GM21360 (cell line): ENCODE data around the gene DOLPP1.

ENCODE experiments used
- ATAC-seq: cut with Tn5 transposase; IDR thresholded peaks from one replicate; pipeline ENCODE4 v1.9.1; 2021; ENCODE audit warnings: mild to moderate bottlenecking, moderate library complexity; ENCODE audit not compliant: unreplicated experiment

Gene DOLPP1

DNA sequence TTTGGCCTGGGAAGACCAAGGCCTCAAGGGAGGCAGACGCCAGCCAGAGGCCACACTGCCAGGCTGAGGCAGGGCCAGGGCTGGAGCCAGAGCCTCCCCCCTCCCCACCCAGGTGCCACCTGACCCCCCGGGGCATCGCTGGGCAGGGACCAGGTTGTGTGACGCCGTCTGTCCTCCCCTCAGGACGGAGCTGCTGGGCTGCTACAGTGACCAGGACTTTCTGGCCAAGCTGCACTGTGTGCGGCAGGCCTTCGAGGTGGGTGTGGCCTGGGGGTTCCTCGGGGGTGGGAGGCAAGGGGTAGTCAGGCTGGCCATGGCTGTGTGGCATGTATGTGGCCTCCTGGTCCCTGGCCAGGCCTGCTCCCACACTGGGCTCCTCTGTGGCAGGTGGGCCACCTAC is 17.9 kb upstream of the DOLPP1 start:
- ATAC-seq = no peak

- ATAC-seq = no peak
These were observed 16.4 kb upstream of the DOLPP1 start for GRCh38 chr9:129064499-129064908.

GRCh38 chr9:129068110-129068509 is 12.8 kb upstream of the DOLPP1 start:
- ATAC-seq = no peak

DNA sequence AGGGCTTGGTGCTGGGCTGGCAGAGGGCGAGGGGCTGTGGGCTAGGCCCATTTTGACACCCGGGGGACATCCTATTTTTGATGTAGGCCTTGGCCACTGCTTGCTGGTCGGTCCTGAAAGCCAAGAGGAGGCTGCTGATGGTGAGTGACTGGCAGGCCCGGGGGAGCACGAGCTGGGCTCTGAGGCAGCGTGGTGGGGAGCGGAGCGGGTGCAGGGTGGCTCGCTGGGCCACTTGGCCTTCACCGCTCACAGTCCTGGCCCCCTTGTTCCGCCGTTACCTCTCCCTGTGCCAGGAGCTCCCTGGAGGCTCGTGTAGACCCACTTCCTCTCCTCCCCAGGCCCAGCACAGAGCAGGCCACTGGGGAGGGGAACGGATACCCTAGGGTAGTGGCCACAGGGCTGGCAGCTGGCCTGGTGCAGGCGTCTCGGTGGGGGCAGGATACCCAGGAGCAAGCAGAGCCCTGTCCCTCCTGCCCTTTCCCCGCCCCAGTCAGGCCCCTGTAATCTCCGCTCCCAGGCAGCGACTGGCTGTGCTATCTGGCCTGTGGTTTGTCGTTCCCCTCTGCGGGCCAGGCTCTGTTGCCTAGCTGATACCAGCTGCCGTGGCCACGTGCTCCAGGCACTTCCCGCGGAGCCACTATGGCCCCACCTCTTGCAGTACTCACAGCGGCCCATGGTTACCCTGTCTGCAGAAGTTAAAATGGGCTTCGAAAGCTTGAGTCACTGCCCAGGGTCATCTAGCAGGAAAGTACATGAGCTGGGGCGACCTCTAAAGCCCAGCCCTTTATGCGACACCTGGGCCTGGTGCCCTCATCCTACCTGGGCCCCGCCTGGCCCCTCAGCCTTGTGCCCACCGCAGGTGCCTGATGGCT is 11.7 kb upstream of the DOLPP1 start:
- no peak for ATAC-seq

- no peak for ATAC-seq
These were observed 10.9 kb upstream of the DOLPP1 start for GRCh38 chr9:129069862-129070641.

- no peak for ATAC-seq
These were observed 10.0 kb upstream of the DOLPP1 start for GRCh38 chr9:129070696-129071525.

DNA sequence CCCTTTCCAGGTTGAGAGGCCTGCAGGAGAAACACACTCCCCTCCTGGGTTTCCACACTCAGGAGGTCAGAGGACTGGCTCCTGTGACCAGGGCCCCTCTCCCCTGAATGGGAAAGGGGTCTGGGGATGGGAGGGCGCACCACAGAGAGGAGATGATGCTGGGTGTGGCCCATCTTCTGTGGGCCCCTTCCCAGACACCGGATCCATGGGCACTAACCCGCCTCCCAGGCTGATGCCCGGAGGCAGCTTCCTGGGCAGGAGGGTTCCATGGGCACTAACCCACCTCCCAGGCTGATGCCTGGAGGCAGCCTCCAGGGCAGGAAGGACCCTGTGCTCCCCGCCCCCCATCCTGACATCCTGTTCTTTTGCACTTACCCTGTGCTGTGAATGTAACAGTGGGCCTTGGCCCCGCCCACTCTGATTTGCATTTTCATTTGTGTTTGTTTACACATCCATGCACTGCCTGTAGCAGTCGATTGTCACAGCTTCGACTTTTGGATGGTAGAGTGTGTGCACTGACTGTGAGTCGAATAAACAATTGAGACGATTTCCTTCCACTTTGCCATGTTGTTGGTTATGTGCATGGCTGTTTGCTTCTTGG is 9.3 kb upstream of the DOLPP1 start:
- ATAC-seq = no peak

DNA sequence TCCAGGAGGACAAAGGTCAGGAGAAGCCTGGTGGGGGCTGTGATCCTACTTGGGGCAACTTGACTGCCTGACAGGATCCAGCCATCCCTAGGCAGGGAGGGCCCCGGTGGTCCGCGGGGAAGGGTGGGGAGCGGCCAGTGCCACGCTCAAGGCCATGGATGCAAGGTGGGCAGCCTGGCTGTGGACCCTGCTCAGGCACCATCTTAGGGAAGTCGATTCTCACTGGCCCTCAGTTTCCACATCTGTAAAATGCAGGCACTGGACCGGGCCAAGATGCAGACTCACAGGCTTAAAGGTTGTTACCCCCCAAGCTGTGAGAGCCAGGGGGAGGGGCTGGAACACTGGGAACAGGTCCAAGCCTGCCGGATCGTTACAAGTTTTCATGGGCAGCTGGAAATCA is 8.7 kb upstream of the DOLPP1 start:
- no peak for ATAC-seq

- no peak for ATAC-seq
These were observed 7.5 kb upstream of the DOLPP1 start for GRCh38 chr9:129073404-129073803.

GRCh38 chr9:129074106-129074505 is 6.8 kb upstream of the DOLPP1 start:
- ATAC-seq = no peak

DNA sequence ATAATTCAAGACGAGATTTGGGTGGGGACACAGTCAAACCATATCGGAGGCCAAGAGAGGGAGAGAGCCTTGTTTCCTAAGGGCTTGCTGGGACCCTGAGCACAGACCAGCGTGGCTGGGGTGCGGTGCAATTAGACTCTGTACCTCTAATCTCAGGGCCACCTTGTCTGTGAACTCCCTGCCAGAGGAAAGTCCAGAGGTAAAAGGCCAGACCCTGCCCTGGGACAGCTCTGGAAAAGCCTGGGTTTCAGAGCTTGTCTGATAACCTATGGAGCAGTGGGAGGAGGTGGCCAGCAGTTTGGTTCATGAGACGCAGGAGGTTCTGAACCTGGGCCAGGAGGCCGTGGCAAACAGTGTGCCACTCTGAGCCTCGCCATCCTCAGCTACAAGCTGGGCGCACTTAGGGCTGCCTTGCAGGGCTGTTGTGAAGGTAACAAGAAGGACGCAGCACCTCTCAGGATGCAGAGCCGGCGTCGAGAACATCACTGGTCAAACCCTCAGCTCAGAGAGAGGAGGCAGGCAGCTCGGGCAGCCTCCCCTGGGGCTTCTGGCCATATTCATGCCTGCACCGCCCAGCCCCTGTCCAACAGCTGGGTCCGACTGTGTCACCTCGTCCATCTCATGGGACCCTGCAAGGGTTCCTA is 4.8 kb upstream of the DOLPP1 start:
- ATAC-seq = no peak

- ATAC-seq = no peak
These were observed 4.3 kb upstream of the DOLPP1 start for GRCh38 chr9:129076640-129077037.

GRCh38 chr9:129077236-129077635 is 3.7 kb upstream of the DOLPP1 start:
- no peak for ATAC-seq

- no peak for ATAC-seq
These were observed 2.0 kb upstream of the DOLPP1 start for GRCh38 chr9:129078691-129079503.

GRCh38 chr9:129079829-129080228 is 1.1 kb upstream of the DOLPP1 start:
- ATAC-seq = no peak

DNA sequence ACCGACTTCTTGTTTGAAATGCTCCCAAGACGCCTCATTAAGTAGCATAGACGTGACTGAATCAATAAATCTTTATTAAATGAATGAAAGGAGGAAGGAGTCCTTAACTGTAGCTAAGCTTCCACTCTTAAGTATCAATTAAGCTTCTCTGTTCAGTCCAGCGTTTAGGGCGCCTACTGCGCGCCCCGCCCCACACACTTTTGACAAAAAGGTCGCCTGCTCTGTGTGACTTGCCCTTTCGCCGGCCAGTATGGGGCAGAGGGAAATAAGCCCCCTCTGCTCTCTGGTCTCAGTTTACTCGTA is 662 bp upstream of the DOLPP1 start:
- no peak for ATAC-seq

GRCh38 chr9:129081388-129081904 is 535 bp downstream of the DOLPP1 start:
- ATAC-seq = no peak

GRCh38 chr9:129084087-129084486 is 3.2 kb downstream of the DOLPP1 start:
- ATAC-seq = no peak

DNA sequence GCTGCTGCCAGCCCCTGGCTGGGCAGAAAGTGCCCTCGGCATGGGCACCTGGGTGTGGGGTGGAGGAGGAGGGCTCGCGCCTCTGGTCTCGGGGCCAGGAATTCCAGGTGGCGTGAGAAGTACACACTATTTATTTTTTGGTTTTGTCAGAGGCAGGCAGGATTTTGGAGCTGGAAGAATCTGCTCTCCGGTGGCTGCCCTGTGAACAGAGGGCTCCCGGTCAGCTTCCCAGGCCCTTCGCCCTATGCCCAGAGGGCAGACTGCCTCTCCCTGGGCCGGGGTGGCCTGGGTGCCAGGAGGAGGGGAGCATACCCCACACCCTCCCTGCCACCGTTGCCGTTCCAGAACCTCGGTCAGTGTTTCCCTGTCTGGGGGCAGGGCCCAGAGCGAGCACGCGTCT is 8.3 kb downstream of the DOLPP1 start:
- ATAC-seq = no peak
